Myocyte (in vitro differentiated cells): ENCODE data around the gene TAF3. TPM values are rescaled to one million over a fixed set of nuclear protein-coding genes. Genes with fewer than 3 reads are reported as not detected.
"Not testable (repeated sequence)": the region's sequence is repeated elsewhere in the genome, so short reads cannot be mapped to it uniquely, and the experiment has no call there.

Experiments
- DNase-seq: peaks from one replicate; pipeline ENCODE4 v3.0.0-alpha.2; 2012; ENCODE audit warnings: low read depth
- total RNA-seq: library from RNA; depleted of rRNA; stranded (reverse); fragments of >200 nt; gene quantifications from 2 replicates; pipeline ENCODE4 v1.2.3, GENCODE V29; 2014

The TAF3 gene
- total RNA-seq, 1 donor from 2014 or later, result 3.1 TPM

DNA sequence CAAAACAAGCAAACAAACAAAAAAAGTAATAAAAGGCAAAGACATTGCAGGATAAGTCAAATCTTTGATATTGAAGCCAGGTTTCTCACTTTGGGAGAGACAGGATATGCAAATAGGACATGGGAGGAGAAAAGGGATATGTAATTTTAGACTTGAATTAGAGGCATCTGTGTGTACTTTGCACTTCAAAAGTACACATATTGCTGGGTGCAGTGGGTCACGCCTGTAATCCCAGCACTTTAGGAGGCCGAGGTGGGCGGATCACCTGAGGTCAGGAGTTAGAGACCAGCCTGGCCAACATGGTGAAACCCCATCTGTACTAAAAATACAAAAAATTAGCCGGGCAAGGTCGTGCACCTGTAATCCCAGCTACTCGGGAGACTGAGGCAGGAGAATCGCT lies 6.6 kb upstream of the TAF3 start:
- DNase-seq, result not testable (repeated sequence)

DNA sequence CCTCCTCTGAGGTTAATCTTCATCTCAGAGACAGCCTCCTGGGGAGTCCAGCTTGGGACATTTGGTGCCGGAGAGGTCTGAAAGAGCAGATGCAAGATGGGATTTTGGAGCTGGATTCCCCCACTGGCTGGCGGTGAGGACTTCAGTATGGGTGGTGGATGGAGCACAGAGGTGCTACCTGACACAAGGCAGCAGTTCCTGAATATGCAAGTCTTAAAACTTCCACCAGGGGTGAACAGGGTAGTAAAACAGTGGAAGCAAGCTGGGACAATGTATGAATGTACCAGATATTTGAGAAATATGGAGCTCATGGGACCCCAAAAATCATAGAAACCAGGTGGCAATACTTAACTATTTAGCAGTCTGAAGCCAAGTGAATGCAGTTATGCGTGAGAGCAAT lies 4.8 kb upstream of the TAF3 start:
- DNase-seq, result no peak

DNA sequence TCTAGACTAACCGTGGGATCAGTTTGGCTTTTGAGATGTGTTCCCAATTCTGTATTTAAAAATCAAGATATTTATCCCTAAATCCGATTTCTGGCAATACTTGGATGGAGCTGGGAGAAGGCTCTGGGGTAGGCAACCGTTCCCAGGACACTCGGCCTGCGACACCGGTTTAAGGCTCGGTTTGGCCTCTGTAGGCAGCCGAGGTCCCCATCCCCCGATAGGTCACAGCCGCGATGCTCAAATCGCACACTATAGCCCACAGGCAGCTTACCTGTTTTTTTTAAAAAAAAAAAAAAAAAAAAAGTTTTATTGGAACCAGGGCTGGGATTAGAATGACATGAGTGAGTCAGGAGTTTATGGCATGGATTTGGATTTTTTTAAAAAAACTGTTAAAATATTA lies 729 bp upstream of the TAF3 start:
- no peak for DNase-seq

DNA sequence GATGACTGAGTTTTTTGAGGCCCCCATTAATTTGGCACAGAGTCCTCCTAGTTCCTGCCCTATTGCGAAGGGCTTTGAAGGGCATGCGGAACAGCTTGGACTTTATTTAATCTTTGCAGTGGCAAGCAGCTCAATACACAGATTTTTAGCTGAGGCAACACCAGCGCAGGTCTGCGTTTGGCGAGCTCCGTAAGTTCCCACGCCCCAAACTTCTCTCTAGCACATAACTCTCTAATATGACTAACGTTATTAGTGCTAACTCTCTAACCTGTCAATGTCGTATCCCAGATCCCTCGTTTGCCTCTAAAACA lies 366 bp upstream of the TAF3 start:
- DNase-seq, result no peak

DNA sequence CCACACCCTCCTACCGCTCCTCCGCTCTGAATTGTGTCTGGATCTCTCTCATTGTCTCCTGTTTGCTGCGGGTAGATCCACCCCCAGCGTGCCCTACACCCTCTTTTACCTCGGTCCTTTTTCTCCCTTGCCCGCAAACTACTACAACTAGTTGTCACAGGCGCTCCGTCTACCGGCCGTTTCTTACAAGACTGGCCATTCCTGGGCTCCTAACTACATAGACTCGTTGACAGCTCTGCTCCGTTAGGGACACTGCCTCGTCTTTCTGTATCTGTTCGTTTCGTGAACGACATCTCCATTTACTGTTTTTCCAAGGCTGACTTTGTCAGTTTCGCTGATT lies 786 bp downstream of the TAF3 start:
- peak; percentile 65 for DNase-seq

DNA sequence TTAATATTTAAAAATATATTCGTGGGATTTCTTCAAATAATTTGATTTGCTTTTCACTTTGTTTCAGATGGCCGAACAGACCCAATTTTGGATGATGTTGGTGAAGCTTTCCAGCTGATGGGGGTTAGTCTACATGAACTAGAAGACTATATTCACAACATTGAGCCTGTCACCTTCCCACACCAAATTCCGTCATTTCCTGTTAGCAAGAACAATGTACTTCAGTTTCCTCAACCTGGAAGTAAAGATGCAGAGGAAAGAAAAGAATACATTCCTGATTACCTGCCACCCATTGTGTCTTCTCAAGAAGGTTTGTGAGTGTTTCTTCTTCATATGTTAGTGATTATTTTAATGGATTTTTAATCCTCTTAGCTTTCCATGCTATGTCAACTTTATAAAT lies 5.9 kb downstream of the TAF3 start:
- no peak for DNase-seq

DNA sequence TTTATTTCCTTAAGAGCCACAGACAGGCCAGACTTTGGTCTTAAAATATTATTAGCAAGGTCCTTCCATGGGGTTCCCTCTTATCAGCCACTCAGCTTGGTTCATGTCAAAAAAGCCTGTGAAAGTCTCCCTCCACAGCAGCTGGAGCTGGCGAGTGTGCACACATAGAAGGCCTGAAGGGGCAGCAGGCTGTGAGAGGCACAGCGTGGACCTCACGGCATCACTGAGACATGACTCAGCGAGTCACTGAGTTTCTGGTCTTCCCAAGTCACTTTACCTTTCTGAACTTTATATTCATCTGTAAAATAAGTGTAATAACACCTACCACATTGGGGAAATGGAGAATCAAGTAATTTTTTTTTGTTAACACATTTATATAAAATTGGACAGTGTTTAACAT lies 8.7 kb downstream of the TAF3 start:
- peak; percentile 55 for DNase-seq

DNA sequence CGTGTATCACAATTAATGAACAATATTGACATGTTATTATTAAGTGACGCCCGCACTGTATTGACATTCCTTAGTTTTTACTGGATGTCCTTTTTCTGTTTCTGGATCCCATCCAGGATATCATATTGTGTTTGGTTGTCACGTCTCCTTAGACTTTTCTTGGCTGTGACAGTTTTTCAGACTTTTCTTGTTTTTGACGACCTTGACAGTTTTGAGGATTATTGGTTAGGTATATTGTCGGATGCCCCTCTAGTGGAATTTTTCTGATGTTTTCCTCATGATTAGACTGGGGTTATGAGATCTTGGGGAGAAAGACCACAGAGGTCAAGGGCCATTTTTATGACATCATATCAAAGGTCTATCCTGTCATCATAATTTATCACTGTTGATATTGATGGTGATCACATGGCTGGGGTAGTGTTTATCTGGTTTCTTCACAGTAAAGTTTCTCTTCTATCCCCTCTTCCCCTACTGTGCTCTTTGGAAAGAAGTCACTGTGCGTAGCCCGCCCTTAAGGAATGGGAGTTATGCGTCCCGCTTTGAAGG lies 11.1 kb downstream of the TAF3 start:
- no peak for DNase-seq

DNA sequence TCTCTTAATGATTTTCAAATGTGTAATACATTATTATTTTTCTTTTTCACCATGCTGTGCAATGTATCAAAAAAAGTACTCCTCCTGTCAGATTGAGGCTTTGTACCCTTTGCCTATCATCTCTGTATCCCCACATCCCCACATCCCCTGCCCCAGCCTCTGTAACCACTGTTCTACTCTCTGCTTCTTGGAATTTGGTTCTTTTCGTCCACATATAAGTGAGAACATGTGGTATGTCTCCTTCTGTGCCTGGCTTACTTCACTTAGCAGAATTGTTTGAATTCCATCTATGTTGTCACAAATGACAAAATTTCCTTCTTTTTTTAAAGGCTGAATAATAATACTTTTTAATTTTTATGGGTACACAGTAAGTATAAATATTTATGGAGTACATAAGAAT lies 13.8 kb downstream of the TAF3 start:
- no peak for DNase-seq

DNA sequence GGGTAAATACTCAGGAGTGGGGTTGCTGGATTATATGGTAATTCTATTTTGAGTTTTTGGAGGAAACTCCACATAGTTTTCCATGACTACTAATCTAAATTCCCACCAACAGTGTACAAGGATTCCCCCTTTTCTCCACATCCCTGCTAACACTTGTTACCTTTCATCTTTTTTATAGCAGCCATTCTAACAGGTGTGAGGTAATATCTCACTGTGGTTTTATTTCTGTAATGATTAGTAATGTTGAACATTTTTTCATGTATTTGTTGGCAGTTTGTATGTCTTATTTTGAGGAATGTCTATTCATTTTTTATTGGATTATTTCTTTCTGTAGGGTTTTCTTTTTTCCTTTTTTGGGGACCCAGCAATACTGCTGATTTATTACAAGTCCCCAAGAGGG lies 14.9 kb downstream of the TAF3 start:
- no peak for DNase-seq

DNA sequence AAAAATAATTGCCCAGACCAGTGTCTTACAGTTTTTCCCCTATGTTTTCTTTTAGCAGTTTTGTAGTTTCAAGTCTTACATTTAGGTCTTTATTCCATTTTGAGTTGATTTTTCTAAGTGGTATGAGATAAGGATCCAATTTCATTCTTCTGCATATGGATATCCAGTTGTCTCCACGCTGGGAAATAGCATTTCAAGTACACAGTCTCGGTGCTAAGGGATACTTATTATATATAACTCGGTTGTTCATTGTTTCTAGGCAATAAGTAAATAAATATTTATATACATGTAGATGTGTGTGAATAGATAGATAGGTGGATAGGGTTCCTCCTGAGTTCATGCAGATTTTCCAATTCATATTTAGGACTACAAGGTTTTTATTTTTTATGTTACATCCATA lies 16.0 kb downstream of the TAF3 start:
- no peak for DNase-seq

DNA sequence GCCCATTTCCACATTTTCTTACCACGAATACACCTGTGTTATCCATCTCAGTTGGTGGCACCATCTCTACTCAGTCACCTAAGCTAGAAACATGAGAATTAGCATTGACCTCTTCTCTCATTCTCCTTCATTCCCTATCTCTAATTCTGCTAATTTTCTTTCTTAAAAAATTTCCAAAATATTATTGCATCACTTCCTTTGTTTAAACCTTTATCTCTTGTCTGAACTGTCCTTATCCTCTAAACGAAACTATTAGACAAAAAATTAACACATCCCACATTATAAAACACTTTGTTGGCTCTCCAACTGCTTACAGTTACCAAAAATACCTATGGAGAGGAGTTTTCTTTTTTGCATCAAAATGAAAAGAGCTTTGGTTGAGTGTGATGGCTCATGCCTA lies 18.3 kb downstream of the TAF3 start:
- DNase-seq, result no peak

DNA sequence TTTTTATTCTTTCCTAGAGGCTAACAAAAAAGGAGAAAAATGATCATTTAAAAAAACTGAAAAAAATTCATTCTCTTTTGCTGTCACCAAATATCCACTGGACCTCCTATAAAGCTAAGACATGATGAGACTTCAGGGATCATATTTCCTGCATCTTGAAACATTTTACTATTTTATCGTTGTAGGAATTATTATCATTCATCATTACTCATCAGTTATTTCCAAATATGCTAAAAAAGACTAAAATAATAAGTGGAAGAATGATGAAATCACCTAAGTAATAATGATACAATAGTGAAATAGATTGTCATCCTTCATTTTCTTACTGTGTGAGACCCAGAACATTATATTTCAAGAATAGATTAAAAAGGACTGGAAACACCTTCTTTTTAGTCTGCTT lies 28.3 kb downstream of the TAF3 start:
- DNase-seq, result no peak

DNA sequence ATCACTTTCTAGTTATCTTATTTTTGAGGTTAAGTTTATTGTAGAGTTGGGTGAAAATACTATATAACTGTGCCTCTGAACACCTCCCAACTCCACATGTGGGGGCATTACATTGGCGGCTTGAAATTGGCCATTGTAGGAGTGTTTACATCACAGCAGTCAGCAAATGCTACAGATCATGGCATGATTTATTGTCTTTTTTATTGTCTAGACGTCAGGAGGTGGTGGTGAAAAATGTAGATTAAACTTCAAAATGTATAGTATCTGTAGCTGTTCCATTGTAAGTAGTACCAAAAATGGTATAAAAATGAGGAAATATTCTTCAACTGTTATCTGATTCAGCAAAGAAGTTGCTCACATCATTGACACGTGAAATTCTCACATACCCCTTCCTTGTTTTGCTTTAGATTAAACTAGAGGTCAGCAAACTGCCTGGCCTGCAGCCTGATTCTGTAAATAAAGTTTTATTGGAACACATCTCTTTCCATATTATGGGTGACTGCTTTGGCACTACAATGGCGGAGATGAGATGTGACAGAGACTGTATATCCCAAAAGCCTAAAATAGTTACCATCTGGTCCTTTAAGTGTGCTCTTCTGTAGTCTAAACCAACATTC lies 35.0 kb downstream of the TAF3 start:
- no peak for DNase-seq

DNA sequence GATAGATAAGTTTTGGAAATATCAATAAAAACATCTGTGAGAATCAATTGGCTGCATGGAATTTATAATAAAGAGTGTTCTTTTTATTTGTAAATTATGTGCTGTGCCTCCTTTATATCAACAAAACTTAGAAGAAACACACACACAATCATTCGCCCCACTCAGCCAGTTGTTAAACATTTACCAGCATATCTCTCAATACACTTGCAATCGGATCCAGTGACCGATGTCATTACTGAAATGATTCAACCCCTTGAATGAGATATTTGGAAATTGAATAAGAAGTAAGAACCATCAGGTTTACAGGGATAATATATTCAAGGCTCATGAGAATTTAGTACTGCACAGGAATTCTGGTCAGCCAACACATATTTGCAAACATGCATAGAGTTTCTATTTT lies 35.6 kb downstream of the TAF3 start:
- no peak for DNase-seq

DNA sequence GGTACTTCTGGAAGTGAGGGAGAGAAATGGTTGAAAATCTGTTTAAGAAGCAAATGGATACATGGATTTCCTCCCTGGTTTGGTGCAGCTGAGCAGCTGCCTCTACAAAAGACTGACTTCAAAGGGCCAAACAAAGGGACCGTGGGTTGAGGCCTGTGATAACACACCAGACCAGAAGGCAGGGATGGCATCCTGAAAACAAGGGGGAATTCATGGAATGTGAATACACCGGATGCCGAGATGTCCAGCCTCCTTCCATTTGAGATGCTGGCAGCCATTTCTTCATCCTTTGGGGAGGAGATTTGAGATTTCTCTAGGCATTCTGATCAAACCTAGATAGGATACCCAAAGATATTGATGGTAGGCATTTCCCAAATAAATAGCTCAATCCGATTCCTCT lies 36.9 kb downstream of the TAF3 start:
- DNase-seq, result peak; percentile 53

DNA sequence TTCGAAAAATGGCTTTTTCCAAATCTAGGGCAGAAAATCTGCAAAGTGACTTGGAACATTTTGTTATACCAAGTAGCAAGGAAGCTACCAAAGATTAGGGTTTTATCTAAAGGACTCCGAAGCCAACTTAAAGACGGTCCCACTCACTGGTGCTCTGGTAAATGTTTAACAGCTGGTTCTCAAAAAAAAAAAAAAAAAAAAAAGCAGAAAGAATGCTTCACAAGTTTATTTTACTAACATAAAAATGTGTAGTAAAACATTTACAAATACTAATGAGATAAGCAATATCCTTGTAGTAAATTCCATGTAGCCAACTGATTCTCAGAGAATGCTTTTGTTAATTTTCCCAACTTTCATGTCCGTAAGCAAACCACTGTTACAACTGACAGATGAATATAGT lies 38.4 kb downstream of the TAF3 start:
- DNase-seq, result no peak

DNA sequence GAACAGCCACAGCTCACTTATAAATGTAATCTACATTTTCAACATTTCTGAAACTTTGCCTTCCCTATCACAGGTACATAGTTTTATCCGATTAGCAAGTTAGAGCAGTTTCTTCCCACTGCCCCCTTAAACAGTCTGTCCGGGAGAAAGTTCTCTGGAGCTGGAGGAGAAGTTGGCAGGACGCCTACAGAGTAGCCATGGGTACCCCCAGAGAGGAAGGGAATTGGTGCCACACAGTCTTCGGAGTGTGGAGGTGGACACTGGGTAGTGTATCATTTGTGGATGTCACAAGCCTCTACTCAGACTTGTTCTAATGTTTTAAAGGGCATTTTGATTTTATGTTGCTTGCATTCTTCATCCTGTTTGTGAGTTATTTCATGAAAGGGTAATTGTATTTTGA lies 39.0 kb downstream of the TAF3 start:
- DNase-seq, result peak; percentile 22

DNA sequence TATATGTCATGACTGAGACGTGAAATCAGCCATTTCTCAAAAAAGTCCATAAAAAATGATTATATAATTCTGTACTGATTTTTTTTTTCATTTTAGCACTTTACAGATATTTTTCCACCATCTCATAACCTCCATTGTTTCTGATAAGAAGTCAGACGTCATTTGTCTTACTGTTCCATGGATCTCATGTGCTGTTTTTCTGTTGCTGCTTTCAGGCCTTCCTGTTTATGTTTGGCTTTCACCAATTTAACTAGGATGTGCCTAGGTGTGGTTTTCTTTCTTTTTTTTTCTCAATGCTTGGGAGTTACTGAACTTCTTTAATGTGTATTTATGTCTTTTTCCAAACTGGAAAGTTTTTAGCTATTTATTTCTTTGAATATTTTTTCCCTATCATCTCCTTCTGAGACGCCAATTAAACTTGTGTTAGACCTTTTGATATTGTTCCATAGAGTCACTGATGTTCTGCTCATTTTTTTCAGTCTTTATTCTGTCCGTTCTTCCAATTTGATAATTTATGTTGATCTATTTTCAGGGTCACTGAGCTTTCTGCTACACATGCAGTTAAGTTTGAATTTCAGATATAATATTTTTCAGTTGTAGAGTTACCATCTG lies 43.3 kb downstream of the TAF3 start:
- DNase-seq, result no peak

DNA sequence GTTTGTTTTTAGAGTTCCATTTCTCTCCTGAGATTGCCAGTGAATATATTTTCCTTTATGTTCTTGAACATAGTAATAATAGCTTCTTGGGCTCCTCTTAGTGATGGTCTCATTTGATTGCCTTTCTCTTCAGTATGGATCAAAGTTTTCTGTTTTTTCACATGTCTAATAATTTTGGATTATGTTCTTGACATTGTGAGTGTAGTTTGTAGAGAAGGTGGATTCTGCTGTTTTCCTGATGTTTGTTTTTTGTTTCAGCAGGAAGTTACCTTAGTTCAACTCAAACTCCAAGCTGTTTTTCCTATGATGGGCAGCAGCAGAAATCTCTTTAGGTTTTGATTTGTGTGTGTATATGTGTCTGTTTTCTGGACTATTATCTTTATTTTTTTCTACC lies 43.8 kb downstream of the TAF3 start:
- no peak for DNase-seq

DNA sequence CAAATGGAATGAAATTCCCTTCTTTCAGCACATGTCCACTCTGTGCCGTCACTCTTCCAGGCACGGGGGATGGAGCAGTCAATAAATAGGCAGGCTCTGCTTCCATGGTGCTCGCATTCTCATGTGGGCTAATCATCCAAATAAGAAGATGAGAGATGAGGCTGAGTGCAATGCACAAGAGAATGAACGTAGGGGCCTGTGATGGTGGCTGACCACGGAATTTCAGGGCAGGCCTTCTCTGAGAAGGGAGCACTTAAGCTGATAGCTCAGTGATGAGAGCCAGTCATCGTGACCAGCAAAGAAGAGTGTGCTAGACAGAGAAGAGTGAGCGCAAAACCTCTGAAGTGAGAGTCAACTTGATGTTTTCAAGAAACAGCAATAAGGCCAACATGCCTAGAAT lies 47.9 kb downstream of the TAF3 start:
- DNase-seq, result peak; percentile 72

DNA sequence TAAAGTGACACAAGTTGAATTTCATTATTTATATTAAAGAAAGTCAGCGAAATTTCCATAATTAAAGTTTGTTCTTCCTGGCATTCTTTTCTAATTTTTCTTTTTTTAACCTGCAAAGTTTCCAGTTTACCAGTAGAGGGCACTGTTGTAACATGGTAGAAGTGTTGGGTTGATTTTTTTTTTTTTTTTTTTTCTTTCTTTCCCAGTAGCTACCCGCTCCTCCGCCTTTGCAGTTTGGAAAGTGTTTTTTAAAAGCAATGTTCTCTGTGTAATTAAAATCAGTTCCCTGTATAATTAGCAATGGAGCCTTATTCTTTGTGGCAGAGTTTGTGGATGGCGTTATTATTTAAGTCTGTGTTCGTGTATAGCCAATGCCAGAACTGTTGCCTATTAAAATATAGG lies 53.7 kb downstream of the TAF3 start:
- DNase-seq, result peak; percentile 33

DNA sequence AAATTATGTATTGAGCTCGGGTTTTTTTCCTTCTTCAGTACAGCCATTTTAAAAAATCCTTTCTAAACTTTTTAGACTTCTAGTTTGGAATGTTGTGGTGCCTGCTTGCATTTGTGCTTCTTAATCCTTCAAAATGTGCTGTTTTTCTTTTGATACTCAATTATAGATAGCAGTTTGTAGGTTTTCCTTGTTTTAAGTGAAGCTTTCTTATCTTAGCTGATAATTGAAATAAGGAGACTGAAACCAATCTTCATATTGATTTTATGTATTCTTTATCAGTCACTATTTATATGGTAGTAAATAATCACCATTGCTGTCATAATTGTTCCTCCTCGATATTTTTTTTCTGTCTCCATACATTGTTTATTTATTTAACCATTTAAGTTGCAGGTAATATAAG lies 56.6 kb downstream of the TAF3 start:
- no peak for DNase-seq
